ENCODE data around the gene COL23A1.
A peak's percentile ranks its signal among the peaks of the same experiment; 100 is the strongest.
"Not testable (repeated sequence)": the region's sequence is repeated elsewhere in the genome, so short reads cannot be mapped to it uniquely, and the experiment has no call there.

The COL23A1 gene

DNA sequence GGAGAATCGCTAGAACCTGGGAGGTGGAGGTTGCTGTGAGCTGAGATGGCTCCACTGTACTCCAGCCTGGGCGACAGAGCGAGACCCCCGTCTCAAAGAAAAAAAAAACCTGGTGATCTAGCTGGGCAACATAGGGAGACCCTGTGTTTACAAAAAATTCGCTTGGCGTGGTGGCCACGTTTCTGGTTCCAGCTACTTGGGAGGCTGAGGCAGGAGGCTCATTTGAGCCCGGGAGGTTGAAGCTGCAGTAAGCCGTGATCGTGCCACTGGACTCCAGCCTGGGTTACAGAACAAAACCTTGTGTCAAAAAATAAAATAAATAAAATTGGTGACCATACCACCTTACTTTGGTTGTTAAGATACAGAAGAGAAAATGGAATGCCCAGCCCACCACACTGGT lies 387.7 kb downstream of the COL23A1 start:
- DNase-seq: peak in 1 of 2 donors; percentile 3

DNA sequence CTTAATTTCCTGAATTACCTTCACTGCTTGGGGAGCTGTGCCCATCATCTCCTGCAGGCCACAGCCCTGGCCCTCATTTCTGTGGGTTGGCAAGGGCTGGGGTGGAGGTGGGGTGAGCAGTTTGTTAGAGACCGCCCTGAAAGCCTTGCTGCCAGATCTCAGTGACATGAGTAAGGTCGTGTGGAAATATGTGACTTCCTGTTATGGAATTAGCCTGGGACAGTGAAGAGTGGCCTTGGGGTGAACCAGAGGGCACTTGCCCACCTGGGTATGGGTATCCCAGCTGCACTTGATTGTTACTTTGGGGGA lies 388.3 kb downstream of the COL23A1 start:
- peak in 1 of 2 donors; percentile 6 for DNase-seq

DNA sequence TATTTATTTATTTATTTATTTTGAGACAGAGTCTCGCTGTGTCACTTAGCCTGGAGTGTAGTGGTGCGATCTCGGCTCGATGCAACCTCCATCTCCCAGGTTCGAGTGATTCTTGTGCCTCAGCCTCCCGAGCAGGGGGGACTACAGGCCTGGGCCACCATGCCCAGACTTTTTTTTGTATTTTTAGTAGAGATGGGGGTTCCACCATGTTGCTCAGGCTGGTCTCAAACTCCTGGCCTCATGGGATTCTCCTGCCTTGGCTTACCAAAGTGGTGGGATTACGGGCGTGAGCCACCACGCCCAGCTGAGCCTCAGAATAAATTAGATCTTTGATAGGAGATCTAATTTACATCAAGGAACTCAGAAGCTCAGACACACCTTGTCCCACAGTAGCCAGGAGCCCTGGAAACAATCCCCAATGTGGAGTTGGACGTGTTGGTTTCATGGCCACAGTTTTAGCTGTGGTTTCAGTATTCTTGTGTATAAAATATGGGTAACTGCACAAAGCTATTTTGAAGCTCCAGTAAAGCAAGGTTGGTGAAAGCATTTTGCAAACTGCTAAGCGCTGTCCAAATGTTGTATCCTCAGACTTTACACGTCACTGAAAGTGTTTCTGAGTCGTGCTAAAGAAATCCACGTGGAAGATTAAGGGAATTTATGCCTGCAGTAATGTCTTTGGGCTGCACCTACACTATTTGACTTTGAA lies 388.8 kb downstream of the COL23A1 start:
- peak in 1 of 2 donors; percentile 0 for DNase-seq

DNA sequence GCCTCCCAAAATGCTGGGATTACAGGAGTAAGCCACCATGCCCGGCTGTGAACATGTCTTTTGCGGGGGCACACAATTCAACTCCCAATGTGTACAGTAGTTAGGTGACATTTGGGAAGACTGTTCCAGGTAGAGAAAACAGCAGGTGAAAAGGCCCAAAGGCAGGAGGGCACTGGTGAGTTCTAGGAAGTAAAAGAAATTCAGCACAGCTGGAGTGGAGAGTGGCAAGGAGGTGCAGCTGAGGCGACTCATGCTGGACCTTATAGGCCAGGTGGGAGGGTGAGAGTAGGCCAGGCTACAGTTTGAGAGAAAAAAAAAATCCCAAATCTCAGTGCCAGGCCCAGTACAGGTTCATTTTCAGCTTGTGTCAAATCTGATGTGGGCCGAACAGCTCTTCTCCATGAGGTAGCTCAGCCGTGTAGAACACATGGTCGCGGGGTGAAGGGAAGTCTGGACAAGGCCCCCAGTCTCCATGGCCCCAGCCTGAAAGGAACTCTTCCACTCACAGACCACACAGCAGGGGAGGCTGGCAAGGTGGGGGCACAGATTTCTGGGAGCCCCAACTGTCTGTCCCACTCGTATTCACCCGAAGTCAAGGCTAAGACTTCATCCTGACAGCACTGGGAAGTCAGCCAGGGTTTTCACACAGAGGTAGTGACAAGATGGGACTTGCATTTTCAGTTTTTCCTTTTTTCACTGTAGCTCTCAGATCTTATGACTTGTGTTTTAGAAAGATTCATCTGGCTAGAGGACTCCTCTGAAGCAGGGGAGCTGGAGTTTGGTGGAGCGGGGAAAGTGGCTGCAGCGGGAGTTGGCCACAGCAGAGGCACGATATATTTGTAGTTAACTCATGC lies 390.4 kb downstream of the COL23A1 start:
- DNase-seq: peak in 1 of 2 donors; percentile 5

DNA sequence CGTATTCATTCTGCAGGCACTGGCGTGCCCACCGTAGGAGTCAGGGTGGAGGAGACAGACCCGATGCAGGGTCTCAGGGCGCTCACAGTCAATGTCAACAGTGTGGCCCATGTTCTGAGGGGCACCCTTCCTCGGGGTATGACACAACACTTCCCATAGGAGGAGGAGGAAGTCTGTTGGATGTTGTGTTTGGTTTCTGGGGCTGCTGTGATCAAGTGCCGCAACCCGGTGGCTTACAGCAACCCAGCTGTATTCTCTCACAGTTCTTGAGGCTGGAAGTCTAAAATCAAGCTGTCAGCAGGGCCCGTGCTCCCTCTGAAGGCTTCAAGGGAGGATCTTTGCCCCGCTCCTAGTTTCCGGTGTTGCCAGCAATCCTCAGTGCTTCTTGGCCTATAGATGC lies 391.5 kb downstream of the COL23A1 start:
- no peak for DNase-seq

DNA sequence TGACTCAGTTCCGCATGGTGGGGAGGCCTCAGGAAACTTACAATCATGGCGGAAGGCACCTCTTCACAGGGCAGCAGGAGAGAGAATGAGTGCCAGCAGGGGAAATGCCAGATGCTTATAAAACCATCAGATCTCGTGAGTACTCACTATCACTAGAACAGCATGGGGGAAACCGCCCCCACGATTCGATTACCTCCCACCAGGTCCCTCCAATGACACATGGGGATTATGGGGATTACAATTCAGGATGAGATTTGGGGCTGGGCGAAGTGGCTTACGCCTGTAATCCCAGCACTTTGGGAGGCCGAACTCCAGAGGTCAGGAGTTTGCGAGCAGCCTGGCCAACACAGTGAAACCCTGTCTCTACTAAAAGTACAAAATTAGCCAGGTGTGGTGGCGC lies 392.0 kb downstream of the COL23A1 start:
- DNase-seq: not testable (repeated sequence)

DNA sequence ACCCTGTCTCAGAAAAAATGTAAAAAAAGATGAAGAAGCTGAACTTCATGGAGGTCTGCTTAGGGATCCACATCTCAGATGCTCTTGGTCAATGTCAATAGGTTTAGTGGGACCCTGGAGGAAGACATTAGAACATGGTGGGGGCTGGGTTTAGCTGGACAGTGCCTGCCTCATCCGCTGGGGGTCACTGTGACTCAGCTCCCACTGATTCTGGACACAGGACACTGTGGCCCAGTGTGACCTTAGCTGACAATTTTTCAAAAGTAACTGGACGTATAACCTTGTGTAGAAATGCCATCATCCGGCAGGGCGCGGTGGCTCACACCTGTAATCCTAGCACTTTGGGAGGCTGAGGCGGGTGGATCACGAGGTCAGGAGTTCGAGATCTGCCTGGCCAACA lies 393.2 kb downstream of the COL23A1 start:
- no peak for DNase-seq

DNA sequence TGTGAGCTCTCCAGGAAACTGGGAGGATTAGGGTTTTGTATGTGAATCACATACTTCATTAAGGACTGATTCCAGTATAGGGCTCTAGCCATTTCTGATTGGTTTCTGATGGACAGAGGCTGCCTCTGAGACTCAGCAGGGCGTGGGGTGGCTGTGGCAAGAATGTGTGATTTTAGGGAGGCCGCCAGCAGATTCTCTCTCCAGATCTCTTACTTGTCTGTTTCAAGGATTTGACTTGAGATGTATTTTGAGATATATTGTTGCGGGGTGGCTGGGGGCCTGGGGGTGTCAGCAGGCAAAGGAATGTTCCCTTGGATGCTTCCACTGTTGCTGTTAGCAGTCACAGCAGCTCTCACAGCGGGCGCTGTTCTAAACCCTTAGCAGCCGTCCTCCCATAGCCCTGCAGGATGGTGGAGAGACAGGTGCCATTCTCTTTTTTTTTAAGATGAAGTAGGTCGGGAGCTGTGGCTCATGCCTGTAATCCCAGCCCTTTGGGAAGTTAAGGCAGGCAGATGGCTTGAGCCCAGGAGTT lies 393.8 kb downstream of the COL23A1 start:
- no peak for DNase-seq

DNA sequence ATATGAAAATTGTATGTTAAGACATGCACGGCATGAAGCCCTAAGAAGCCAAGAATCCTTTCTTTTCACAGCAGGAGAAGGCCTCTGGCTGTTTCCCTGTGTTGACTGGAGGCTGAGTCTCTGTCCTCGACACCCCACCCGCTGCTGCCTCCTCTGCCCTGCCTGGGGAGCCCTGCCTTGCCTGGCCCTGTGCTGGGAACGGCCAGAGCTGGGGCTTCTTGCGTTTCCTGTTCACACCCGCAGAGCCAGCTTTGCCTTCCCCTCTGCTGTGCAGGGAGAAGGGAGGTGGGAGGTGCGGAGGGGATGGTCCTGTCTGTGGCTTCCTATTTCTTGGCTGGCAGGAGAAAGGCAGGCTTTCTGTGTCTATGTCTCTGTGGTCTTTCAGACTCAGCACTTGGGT lies 396.2 kb downstream of the COL23A1 start:
- DNase-seq: peak in 1 of 2 donors; percentile 10

DNA sequence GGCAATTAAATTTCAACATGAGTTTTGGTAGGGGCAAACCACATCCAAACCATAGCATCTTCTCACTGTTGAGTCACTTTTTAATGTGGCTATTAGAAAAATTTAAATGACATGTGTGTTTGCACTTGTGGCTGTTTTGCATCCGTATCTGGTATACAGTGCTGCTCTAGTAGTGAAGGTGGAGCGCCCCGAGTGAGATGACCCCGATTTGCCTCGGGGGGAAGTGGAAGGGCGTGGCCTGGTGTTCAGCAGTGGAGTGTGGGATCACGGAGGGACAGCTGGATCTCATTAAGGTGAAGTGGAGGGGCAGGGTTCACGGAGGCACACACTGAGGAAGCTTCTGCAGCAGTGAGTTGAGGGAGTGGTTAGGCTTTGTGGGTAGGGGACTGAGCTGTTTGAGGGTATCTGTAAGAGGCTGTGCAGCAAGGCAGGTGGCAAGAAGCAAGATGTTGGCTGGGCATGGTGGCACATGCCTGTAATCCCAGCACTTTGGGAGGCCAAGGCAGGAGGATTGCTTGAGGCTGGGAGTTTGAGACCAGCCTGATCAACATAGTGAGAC lies 396.9 kb downstream of the COL23A1 start:
- peak in 1 of 2 donors; percentile 7 for DNase-seq

DNA sequence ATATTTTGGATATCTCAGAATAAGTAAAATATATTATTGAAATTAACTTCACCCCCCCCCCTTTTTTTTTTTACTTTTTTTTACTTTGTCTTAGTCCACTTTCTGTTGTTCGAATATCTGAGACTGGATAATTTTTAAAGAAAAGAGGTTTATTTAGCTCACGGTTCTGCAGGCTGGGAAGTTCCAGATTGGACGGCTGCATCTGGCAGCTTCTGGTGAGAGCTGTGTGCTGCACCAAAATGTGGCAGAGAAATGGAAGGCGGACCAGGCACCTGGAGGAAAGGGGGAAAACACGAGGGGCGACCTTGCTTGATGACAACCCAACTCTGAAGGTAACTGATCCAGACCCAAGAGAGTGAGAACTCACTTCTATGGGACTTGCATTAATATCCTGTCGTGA lies 397.4 kb downstream of the COL23A1 start:
- DNase-seq: peak in 1 of 2 donors; percentile 0

DNA sequence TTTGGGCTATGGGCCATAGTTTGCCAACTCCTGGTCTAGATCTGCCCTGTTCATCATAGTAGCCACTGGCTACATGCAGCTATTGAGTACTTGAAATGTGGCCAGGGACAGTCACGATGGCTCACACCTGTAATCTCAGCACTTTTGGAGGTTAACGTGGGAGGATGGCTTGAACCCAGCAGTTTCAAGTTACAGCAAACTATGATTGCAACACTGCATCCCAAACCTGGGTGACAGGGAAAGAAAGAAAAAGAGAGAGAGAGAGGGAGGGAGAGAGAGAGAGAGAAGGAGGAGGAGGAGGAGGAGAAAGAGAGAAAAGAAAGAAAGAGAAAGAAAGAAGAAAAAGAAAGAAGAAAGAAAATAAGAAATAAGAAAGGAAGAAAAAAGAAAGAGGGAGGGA lies 397.9 kb downstream of the COL23A1 start:
- DNase-seq: no peak

DNA sequence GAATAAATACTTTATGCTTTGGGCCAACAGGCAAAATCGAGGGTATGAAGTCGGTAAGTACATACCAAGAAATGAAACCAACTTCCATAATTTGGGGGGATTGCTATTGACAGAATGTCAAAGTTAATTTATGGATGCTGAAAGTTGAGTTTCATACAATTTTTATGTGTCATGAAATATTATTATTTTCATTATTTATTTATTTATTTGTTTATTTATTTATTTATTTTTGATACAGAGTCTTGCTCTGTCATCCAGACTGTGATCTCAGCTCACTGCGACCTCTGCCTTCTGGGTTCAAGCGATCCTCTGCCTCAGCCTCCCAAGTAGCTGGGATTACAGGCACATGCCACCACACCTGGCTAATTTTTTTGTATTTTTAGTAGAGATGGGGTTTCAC lies 398.5 kb downstream of the COL23A1 start:
- no peak for DNase-seq

DNA sequence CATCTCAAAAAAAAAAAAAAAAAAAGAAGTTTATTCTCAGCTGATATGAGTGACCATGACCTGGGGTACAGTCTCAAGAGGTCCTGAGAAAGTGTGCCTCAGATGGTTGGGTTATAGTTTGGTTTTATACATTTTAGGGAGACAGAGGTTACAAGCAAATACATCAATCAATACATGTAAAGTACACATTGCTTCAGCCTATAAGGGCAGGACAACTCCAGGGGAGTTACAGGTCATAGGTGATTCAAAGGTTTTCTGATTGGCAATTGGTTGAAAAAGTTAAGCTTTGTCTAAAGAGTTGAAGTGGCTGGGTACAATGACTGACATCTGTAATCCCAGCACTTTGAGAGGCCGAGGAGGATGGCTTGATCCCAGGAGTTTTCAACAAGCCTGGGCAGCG lies 400.8 kb downstream of the COL23A1 start:
- no peak for DNase-seq

Measured in CD4-positive, alpha-beta T cell treated with Interleukin-4 for 1 hour (primary cell).